Ovary (tissue), 3 donors: Measurements from ENCODE around the gene LCN12.

Experiments
- POLR2A ChIP-seq: fragments of 450-650 bp; IDR thresholded peaks from one replicate; pipeline ENCODE4 v1.6.1; 2017; ENCODE audit warnings: antibody characterized with exemption, mild to moderate bottlenecking, moderate library complexity
- TF ChIP-seq, protein P1 (sequence below), 3 donors: fragments of 450-650 bp in 2 of 3; fragments of 200-600 bp in 1 of 3; IDR thresholded peaks; one replicate each; pipeline versions ENCODE4 v1.5.1 to v1.8.0; 2016 to 2022; ENCODE audit warnings: antibody characterized with exemption in 3 of 3, mild to moderate bottlenecking in 1 of 3
- donor health status: DM: no; HTN: no; CAD: no.

DNA sequence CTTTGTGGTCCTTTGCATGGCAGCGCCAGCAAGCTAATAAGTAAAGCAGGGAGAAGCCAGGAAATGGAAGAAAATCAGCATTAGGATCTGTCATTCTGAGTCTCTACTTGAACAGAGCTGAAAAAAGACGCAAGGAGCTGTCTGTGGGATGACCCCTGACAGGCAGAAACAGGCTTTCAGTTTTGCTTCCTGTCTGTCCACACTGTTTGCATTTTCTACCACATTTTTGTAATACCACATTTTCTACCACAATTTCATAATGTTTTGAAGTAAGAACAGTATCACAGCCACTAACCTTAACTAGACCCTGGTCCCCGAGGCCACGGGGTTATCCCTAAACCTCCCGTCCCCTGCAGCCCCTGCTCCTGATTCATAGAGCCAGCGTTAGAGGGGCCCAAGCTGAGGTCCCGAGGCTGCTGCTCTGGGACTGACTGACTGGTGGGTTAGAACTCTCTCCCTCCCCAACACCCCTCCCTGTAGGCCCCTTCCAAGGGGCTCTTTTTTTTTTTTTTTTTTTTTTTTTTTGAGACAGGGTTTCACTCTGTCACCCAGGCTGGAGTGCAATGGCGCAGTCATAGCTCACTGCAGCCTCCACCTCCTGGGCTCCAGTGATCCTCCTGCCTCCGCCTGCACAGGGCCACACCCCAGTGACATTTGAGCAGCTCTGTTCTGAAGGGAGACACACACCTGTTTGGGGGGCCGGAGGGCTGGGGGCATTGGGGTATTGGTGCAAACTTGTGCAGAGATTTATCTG lies 48.3 kb downstream of the LCN12 start:
- TF ChIP-seq, protein P1, sequence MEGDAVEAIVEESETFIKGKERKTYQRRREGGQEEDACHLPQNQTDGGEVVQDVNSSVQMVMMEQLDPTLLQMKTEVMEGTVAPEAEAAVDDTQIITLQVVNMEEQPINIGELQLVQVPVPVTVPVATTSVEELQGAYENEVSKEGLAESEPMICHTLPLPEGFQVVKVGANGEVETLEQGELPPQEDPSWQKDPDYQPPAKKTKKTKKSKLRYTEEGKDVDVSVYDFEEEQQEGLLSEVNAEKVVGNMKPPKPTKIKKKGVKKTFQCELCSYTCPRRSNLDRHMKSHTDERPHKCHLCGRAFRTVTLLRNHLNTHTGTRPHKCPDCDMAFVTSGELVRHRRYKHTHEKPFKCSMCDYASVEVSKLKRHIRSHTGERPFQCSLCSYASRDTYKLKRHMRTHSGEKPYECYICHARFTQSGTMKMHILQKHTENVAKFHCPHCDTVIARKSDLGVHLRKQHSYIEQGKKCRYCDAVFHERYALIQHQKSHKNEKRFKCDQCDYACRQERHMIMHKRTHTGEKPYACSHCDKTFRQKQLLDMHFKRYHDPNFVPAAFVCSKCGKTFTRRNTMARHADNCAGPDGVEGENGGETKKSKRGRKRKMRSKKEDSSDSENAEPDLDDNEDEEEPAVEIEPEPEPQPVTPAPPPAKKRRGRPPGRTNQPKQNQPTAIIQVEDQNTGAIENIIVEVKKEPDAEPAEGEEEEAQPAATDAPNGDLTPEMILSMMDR (IDR thresholded peaks at IDR 0.05) = no peak
- TF ChIP-seq POLR2A = no peak
